Astrocyte (in vitro differentiated cells and primary cell): Measurements from ENCODE around the gene TMEM229A. TPM values are rescaled to one million over a fixed set of nuclear protein-coding genes. Genes with fewer than 3 reads are reported as not detected.
"Not testable (repeated sequence)": the region's sequence is repeated elsewhere in the genome, so short reads cannot be mapped to it uniquely, and the experiment has no call there.

Experiments used
- DNase-seq: peaks from one replicate; pipeline ENCODE4 v3.0.0-alpha.2; 2010; ENCODE audit warnings: low read depth
- FAIRE-seq: peaks from 2 replicates; lab custom pipeline; 2011; peaks lifted over from hg19 to GRCh38; lab: Jason Lieb, UNC
- H2AFZ ChIP-seq: 2 replicates; pipeline ENCODE4 v1.6.0; 2012; ENCODE audit warnings: low read depth, low read length, inconsistent platforms
- H3K27ac ChIP-seq: 2 replicates; pipeline ENCODE4 v1.5.1; 2011; ENCODE audit warnings: low read depth, low read length, inconsistent platforms
- H3K27me3 ChIP-seq: 2 replicates; pipeline ENCODE4 v1.6.0; 2011; ENCODE audit warnings: low read length, inconsistent platforms; ENCODE audit not compliant: insufficient read depth
- H3K36me3 ChIP-seq: 2 replicates; pipeline ENCODE4 v1.5.1; 2011; ENCODE audit warnings: low read length, inconsistent platforms; ENCODE audit not compliant: insufficient read depth
- H3K4me1 ChIP-seq: 2 replicates; pipeline ENCODE4 v1.5.1; 2011; ENCODE audit warnings: low read length, inconsistent platforms; ENCODE audit not compliant: insufficient read depth
- H3K4me2 ChIP-seq: 2 replicates; pipeline ENCODE4 v1.6.0; 2012; ENCODE audit warnings: low read length, inconsistent platforms
- H3K4me3 ChIP-seq: 2 replicates; pipeline ENCODE4 v1.5.1; 2011; ENCODE audit warnings: low read depth, mild to moderate bottlenecking, low read length, inconsistent platforms; ENCODE audit not compliant: insufficient read depth
- H3K79me2 ChIP-seq: 2 replicates; pipeline ENCODE4 v1.6.0; 2012; ENCODE audit warnings: mild to moderate bottlenecking, low read length, inconsistent platforms; ENCODE audit not compliant: insufficient read depth
- H3K9ac ChIP-seq: 2 replicates; pipeline ENCODE4 v1.6.0; 2012; ENCODE audit warnings: mild to moderate bottlenecking, low read length, inconsistent platforms
- H3K9me3 ChIP-seq: 2 replicates; pipeline ENCODE4 v1.5.1; 2012; ENCODE audit warnings: low read depth, mild to moderate bottlenecking, low read length, inconsistent platforms; ENCODE audit not compliant: insufficient read depth
- H4K20me1 ChIP-seq: 2 replicates; pipeline ENCODE4 v1.6.0; 2012; ENCODE audit warnings: low read length, inconsistent platforms; ENCODE audit not compliant: insufficient read depth
- H3K27ac Mint-ChIP-seq: one replicate; pipeline ENCODE4 v1.8.0; 2021; ENCODE audit warnings: mild to moderate bottlenecking, mixed read lengths; ENCODE audit not compliant: unreplicated experiment
- H3K27me3 Mint-ChIP-seq: one replicate; pipeline ENCODE4 v1.8.0; 2021; ENCODE audit warnings: low read depth, mixed read lengths; ENCODE audit not compliant: unreplicated experiment
- H3K36me3 Mint-ChIP-seq: one replicate; pipeline ENCODE4 v1.8.0; 2021; ENCODE audit warnings: low read depth, mixed read lengths; ENCODE audit not compliant: unreplicated experiment
- H3K4me1 Mint-ChIP-seq: one replicate; pipeline ENCODE4 v1.8.0; 2021; ENCODE audit warnings: low read depth, mixed read lengths; ENCODE audit not compliant: unreplicated experiment
- H3K4me3 Mint-ChIP-seq: one replicate; pipeline ENCODE4 v1.8.0; 2021; ENCODE audit warnings: mild to moderate bottlenecking, moderate library complexity, mixed read lengths; ENCODE audit not compliant: unreplicated experiment
- H3K9me3 Mint-ChIP-seq: one replicate; pipeline ENCODE4 v1.8.0; 2021; ENCODE audit warnings: mild to moderate bottlenecking, mixed read lengths; ENCODE audit not compliant: unreplicated experiment
- CTCF ChIP-seq: IDR thresholded peaks from 2 replicates; pipeline ENCODE4 v1.5.1; 2011; ENCODE audit warnings: low read depth, mild to moderate bottlenecking, inconsistent platforms, low read length, moderate library complexity; ENCODE audit not compliant: insufficient read depth
- EZH2 ChIP-seq: IDR thresholded peaks from 2 replicates; pipeline ENCODE4 v1.6.1; 2012; ENCODE audit warnings: mild to moderate bottlenecking, low read length, inconsistent platforms; ENCODE audit not compliant: insufficient read depth
- total RNA-seq: library from RNA; stranded (reverse); gene quantifications from 2 replicates; pipeline ENCODE4 v1.2.1, GENCODE V29; 2021

TMEM229A gene
- total RNA-seq, 1 donor from 2014 or later = 0.09 TPM

- Mint-ChIP-seq H3K9me3 (no peaks in the 10 kb centered on the region), H3K36me3 (no peaks in the 10 kb centered on the region), H3K4me3 (no peak overlapping the region), H3K27me3 (no peaks in the 10 kb centered on the region), H3K4me1 (no peaks in the 10 kb centered on the region), H3K27ac (no peak overlapping the region)
- FAIRE-seq (no peak), DNase-seq (no peak)
- no peaks in the 10 kb centered on the region for H4K20me1 ChIP-seq
- no peak overlapping the region for H3K4me2 ChIP-seq
- no peak overlapping the region for H3K4me3 ChIP-seq
- no peaks in the 10 kb centered on the region for H3K36me3 ChIP-seq
- no peaks in the 10 kb centered on the region for H3K9me3 ChIP-seq
- H2AFZ ChIP-seq = no peak overlapping the region
- TF ChIP-seq CTCF (no peak), EZH2 (no peak)
- H3K79me2 ChIP-seq = no peaks in the 10 kb centered on the region
- no peaks in the 10 kb centered on the region for H3K4me1 ChIP-seq
- no peaks in the 10 kb centered on the region for H3K27me3 ChIP-seq
- no peak overlapping the region for H3K9ac ChIP-seq
- H3K27ac ChIP-seq = no peak overlapping the region
These were observed 20.0 kb downstream of the TMEM229A start for GRCh38 chr7:124012864-124013263.

DNA sequence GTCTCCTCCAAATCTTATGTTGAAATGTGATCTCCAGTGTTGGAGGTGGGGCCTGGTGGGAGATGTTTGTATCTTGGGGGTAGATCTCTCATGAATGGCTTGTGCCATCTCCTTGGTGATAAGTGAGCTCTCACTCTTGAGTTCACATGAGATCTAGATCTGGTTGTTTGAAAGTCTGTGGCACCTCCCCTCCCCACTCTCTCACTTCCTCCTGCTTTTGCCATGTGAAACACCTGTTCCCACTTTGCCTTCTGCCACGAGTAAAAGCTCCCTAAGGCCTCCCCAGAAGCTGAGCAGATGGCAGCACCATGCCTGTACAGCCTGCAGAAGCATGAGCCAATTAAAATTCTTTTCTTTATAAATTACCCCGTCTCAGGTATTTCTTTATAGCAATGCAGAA lies 23.5 kb downstream of the TMEM229A start:
- H3K27ac ChIP-seq = no peak overlapping the region
- FAIRE-seq (no peak), DNase-seq (no peak)
- Mint-ChIP-seq H3K27me3 (no peaks in the 10 kb centered on the region), H3K9me3 (no peaks in the 10 kb centered on the region), H3K27ac (no peak overlapping the region), H3K36me3 (no peaks in the 10 kb centered on the region), H3K4me1 (no peaks in the 10 kb centered on the region), H3K4me3 (no peak overlapping the region)
- H3K9me3 ChIP-seq = no peaks in the 10 kb centered on the region
- no peaks in the 10 kb centered on the region for H3K36me3 ChIP-seq
- H3K9ac ChIP-seq = no peak overlapping the region
- H2AFZ ChIP-seq = no peak overlapping the region
- no peak overlapping the region for H3K4me3 ChIP-seq
- H3K4me1 ChIP-seq = no peaks in the 10 kb centered on the region
- no peaks in the 10 kb centered on the region for H3K79me2 ChIP-seq
- TF ChIP-seq EZH2 (no peak), CTCF (no peak)
- no peak overlapping the region for H3K4me2 ChIP-seq
- no peaks in the 10 kb centered on the region for H3K27me3 ChIP-seq
- no peaks in the 10 kb centered on the region for H4K20me1 ChIP-seq

GRCh38 chr7:124008296-124008695 lies 24.6 kb downstream of the TMEM229A start:
- H3K9ac ChIP-seq, H3K4me3 Mint-ChIP-seq, H3K9me3 Mint-ChIP-seq, H3K9me3 ChIP-seq, DNase-seq, H3K36me3 Mint-ChIP-seq, H3K27ac Mint-ChIP-seq, H2AFZ ChIP-seq, H3K27me3 ChIP-seq, H3K4me2 ChIP-seq, FAIRE-seq, H4K20me1 ChIP-seq, H3K27me3 Mint-ChIP-seq, H3K36me3 ChIP-seq, H3K4me3 ChIP-seq, H3K79me2 ChIP-seq, H3K4me1 Mint-ChIP-seq, H3K27ac ChIP-seq, H3K4me1 ChIP-seq: not testable (repeated sequence)
